Thyroid gland (tissue), 4 donors: ENCODE data around the gene PKIB. TPM values are rescaled to one million over a fixed set of nuclear protein-coding genes. Genes with fewer than 3 reads are reported as not detected.

ENCODE experiments used
- DNase-seq, 2 donors: peaks; one replicate each; pipeline ENCODE4 v3.0.0-alpha.2; 2019
- H3K27ac ChIP-seq, 3 donors: fragments of 200-600 bp; sonication (generic); 1 replicate in 2 of 3; 2 replicates in 1 of 3; pipeline ENCODE4 v1.5.1; 2016 to 2019; ENCODE audit warnings: mild to moderate bottlenecking in 1 of 3, moderate library complexity in 1 of 3
- H3K27me3 ChIP-seq: fragments of 200-600 bp; sonication (generic); one replicate; pipeline ENCODE4 v1.5.1; 2019
- H3K36me3 ChIP-seq, 2 donors: fragments of 200-600 bp; sonication (generic); one replicate each; pipeline ENCODE4 v1.5.1; 2016 to 2019
- H3K4me1 ChIP-seq, 2 donors: fragments of 200-600 bp; sonication (generic); one replicate each; pipeline ENCODE4 v1.5.1; 2017 to 2019
- H3K4me3 ChIP-seq, 3 donors: fragments of 200-600 bp; sonication (generic); replicated peaks in 1 of 3; 1 replicate in 2 of 3; 2 replicates in 1 of 3; pipeline ENCODE4 v1.5.1; 2016; ENCODE audit warnings: mild to moderate bottlenecking in 1 of 3
- H3K9me3 ChIP-seq: fragments of 200-600 bp; sonication (generic); one replicate; pipeline ENCODE4 v1.5.1; 2017
- POLR2A ChIP-seq, 2 donors: fragments of 450-650 bp; IDR thresholded peaks; one replicate each; pipeline ENCODE4 v1.6.1; 2017; ENCODE audit warnings: antibody characterized with exemption in 2 of 2, mild to moderate bottlenecking in 2 of 2, moderate library complexity in 1 of 2
- WGBS, 2 donors: methylation state at CpG; one replicate each; pipeline ENCODE4 v1.1.5; 2017; 5-methylcytosine and 5-hydroxymethylcytosine counted together
- intact Hi-C: fragments of 100-400 bp; cut with DNase I; formaldehyde crosslinking; loops from one replicate; pipeline ENCODE4 v1.15.1; 2023
- total RNA-seq, 4 donors: library from RNA; depleted of rRNA; stranded (reverse); fragments of >200 nt; gene quantifications; one replicate each; pipeline ENCODE4 v1.2.3, GENCODE V29; 2016
- TF ChIP-seq, protein P1 (sequence below), 6 experiments: fragments of 200-600 bp in 3 of 6; fragments of 450-650 bp in 3 of 6; sonication (generic) in 3 of 6; IDR thresholded peaks; one replicate each; pipeline ENCODE4 v1.5.1; 2016 to 2019; ENCODE audit warnings: antibody characterized with exemption in 6 of 6, mild to moderate bottlenecking in 2 of 6, inconsistent platforms in 1 of 6, moderate library complexity in 1 of 6

Gene PKIB
- total RNA-seq, 4 donors from 2014 or later, result 0.83 to 3.0 (median 1.5) TPM

DNA sequence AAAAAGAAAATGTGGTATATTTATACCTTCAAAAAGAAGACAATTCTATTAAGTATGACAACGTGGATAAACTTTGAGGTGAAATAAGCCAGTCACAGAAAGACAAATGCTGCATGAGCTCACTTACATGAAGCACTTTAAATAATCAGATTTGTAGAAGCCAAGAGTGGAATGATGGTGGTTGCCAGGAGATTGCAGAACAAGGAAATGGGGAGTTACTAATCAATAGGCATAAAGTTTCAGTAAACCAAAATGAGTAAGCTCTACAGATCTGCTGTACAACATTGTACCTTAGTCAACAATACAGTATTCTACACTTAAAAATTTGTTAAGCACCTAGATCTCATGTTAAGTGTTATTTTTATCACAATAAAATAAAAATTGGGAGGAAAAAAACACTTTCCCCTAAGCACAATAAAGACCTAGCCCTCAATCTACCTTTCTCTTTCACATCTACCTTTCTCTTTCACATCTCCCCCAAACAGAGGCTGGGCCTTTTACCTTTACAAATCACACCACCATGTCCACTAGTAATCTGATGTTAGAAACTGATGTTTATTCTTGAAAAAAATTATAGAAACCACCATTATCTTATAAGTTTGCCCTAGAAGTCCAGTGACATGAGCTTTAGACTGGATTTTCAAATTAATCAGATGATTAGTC, 73.9 kb downstream of the PKIB start:
- intact Hi-C loops, result no loop called here
- TF ChIP-seq POLR2A (IDR thresholded peaks at IDR 0.05), result no peak
- TF ChIP-seq, protein P1, sequence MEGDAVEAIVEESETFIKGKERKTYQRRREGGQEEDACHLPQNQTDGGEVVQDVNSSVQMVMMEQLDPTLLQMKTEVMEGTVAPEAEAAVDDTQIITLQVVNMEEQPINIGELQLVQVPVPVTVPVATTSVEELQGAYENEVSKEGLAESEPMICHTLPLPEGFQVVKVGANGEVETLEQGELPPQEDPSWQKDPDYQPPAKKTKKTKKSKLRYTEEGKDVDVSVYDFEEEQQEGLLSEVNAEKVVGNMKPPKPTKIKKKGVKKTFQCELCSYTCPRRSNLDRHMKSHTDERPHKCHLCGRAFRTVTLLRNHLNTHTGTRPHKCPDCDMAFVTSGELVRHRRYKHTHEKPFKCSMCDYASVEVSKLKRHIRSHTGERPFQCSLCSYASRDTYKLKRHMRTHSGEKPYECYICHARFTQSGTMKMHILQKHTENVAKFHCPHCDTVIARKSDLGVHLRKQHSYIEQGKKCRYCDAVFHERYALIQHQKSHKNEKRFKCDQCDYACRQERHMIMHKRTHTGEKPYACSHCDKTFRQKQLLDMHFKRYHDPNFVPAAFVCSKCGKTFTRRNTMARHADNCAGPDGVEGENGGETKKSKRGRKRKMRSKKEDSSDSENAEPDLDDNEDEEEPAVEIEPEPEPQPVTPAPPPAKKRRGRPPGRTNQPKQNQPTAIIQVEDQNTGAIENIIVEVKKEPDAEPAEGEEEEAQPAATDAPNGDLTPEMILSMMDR (IDR thresholded peaks at IDR 0.05), result no peak
- H3K4me3 ChIP-seq, result no peak overlapping the region
- no peaks in the 10 kb centered on the region for H3K9me3 ChIP-seq
- no peak for DNase-seq
- no peaks in the 10 kb centered on the region for H3K4me1 ChIP-seq
- WGBS, 2 donors, result 70 to 85% methylated on average over 1 of the region's 1 CpG
- H3K27ac ChIP-seq, result no peak overlapping the region
- no peaks in the 10 kb centered on the region for H3K27me3 ChIP-seq
- H3K36me3 ChIP-seq, result no peaks in the 10 kb centered on the region

DNA sequence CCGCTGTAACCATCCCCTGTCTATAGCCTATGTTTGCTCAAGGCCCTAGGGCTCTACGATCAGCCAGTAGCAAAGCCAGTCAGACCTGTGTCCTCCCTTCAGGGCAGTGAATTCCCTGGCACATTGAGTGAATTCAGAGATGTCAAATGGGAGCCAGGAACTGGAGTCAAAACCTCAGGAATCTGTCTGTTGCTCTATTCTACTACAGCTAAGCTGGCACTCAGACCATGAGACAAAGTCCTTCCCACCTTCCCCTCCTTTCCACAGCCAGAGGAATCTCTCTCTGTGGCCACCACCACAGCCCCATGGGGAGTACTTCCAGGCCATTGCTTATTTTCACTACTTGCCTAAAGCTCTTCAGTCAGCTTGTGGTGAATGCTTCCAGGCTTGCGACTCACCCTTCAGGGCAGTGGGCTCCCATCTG, 82.0 kb downstream of the PKIB start:
- 58 to 65% methylated on average over 2 to 3 of the region's 3 CpGs for WGBS, 2 donors
- intact Hi-C loops, result no loop called here
- H3K27ac ChIP-seq, result no peak overlapping the region
- H3K4me1 ChIP-seq, result no peaks in the 10 kb centered on the region
- no peak overlapping the region for H3K4me3 ChIP-seq
- H3K9me3 ChIP-seq, result no peaks in the 10 kb centered on the region
- H3K27me3 ChIP-seq, result no peaks in the 10 kb centered on the region
- DNase-seq, result no peak
- H3K36me3 ChIP-seq, result no peaks in the 10 kb centered on the region
- TF ChIP-seq, protein P1 (IDR thresholded peaks at IDR 0.05), result no peak

DNA sequence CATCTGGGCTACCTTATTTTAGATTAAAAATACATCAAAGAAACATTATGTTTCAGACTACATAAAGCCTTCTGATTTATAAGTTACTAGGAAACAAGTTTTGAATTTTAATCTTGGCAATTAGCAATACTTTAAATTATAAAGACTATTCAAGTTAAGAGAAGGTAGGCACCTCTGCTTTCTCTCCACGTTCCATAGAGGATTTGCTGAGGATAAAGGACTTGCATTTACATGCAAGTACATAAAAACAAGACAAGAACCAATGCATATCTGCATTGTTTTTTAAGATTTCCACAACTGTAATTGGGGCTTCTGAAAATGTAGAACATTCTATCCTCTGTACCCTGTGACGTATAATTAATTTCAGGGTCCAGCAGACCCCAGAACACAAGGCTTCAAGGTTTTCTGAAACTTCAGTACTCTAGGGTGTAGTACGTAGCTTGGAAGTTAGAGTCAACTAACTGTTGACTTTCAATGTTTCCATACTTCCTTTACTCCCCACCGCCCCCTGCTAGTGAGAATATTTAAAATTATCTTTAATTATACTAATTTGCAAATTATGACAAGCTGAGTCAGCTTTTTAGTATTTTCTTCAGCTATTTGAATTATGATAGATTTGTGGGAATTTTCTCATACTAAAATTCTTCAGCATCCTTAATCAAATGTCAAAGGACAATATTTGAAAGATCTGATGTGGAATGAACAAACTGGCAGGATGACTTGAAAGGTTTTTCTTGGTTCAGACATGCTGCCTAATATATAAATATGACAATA, 82.8 kb downstream of the PKIB start:
- no peaks in the 10 kb centered on the region for H3K27me3 ChIP-seq
- TF ChIP-seq POLR2A (IDR thresholded peaks at IDR 0.05), result no peak
- TF ChIP-seq, protein P1 (IDR thresholded peaks at IDR 0.05), result no peak
- 65 to 74% methylated on average over 4 of the region's 4 CpGs for WGBS, 2 donors
- H3K4me3 ChIP-seq, result no peak overlapping the region
- no peak overlapping the region for H3K27ac ChIP-seq
- H3K9me3 ChIP-seq, result no peaks in the 10 kb centered on the region
- intact Hi-C loops, result no loop called here
- DNase-seq, result no peak
- no peaks in the 10 kb centered on the region for H3K4me1 ChIP-seq
- H3K36me3 ChIP-seq, result no peaks in the 10 kb centered on the region

DNA sequence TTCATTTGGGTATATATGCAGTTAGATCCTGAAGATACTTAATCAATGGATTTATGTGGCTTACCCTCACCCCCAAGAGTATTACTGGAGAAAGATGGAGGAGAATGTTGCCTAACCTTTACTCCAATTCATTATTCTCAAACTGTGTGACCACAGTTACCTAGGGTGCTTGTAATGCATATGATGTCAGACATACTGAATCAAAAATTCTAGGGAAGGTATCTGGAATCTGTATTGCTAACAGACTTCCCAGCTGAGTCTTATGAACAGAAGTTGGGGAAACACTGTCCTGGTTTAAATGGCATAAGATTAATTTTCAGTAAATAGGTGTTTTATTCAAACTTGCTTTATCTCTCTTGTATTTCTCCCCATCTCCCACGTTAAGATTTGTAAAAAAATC, 83.9 kb downstream of the PKIB start:
- Histone ChIP-seq H3K27me3 (no peaks in the 10 kb centered on the region), H3K27ac (no peak overlapping the region), H3K36me3 (no peaks in the 10 kb centered on the region), H3K4me1 (no peaks in the 10 kb centered on the region), H3K9me3 (no peaks in the 10 kb centered on the region), H3K4me3 (no peak overlapping the region)
- TF ChIP-seq, protein P1 (IDR thresholded peaks at IDR 0.05), result no peak
- TF ChIP-seq POLR2A (IDR thresholded peaks at IDR 0.05), result no peak
- intact Hi-C loops, result no loop called here
- DNase-seq, result no peak
- 48 to 63% methylated on average over 1 of the region's 1 CpG for WGBS, 2 donors

DNA sequence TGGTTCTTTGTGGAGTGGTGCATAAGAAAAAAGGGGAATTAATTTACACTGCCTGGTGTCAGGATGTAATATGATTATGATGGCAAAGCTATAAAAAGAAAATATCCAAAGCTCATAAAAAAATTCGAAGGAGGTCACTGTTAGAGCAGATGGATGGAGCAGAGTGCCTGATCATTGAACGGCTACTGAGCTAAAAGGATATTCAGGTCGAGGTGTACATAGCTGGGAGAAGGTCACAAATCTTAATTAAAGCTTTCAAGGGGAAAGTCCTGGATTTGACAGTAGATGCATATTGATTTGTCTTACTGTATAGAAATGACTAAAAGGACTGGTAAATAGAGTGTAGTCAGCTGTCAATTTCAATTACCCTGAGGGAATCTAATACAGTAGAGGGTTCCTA, 84.4 kb downstream of the PKIB start:
- H3K27ac ChIP-seq, result no peak overlapping the region
- no peaks in the 10 kb centered on the region for H3K4me1 ChIP-seq
- 77 to 78% methylated on average over 3 of the region's 3 CpGs for WGBS, 2 donors
- no peak overlapping the region for H3K4me3 ChIP-seq
- DNase-seq, result no peak
- TF ChIP-seq, protein P1 (IDR thresholded peaks at IDR 0.05), result no peak
- TF ChIP-seq POLR2A (IDR thresholded peaks at IDR 0.05), result no peak
- H3K27me3 ChIP-seq, result no peaks in the 10 kb centered on the region
- intact Hi-C loops, result no loop called here
- no peaks in the 10 kb centered on the region for H3K9me3 ChIP-seq
- no peaks in the 10 kb centered on the region for H3K36me3 ChIP-seq
